Activated CD8-positive, alpha-beta T cell treated with anti-CD3 and anti-CD28 coated beads for 36 hours (primary cell): Measurements from ENCODE around the gene LETM1. TPM values are rescaled to one million over a fixed set of nuclear protein-coding genes. Genes with fewer than 3 reads are reported as not detected.

ENCODE experiments used
- ATAC-seq: fragments of 200-7000 bp; cut with Tn5 transposase; one replicate; pipeline ENCODE4 v1.10.0; 2021; ENCODE audit warnings: mild to moderate bottlenecking, moderate library complexity
- CTCF ChIA-PET: fragments of 350-600 bp; sonication (Branson Sonifier 250); formaldehyde crosslinking; loops from one replicate; lab custom pipeline; 2021; ENCODE audit warnings: antibody characterized with exemption; lab: Charles Lee
- POLR2A ChIA-PET: fragments of 350-600 bp; sonication (Branson Sonifier 250); formaldehyde crosslinking; loops from one replicate; lab custom pipeline; 2021; ENCODE audit warnings: antibody characterized with exemption; lab: Charles Lee
- DNase-seq: peaks from one replicate; pipeline ENCODE4 v3.0.0-alpha.2; 2020
- H3K27ac Mint-ChIP-seq: one replicate; pipeline ENCODE4 v1.8.0; 2021; ENCODE audit warnings: mild to moderate bottlenecking, mixed read lengths
- H3K27me3 Mint-ChIP-seq: one replicate; pipeline ENCODE4 v1.8.0; 2021; ENCODE audit warnings: mixed read lengths
- H3K36me3 Mint-ChIP-seq: one replicate; pipeline ENCODE4 v1.8.0; 2021; ENCODE audit warnings: low read depth, mixed read lengths
- H3K4me1 Mint-ChIP-seq: one replicate; pipeline ENCODE4 v1.8.0; 2021; ENCODE audit warnings: low read depth, mixed read lengths
- H3K4me3 Mint-ChIP-seq: one replicate; pipeline ENCODE4 v1.8.0; 2021; ENCODE audit warnings: mild to moderate bottlenecking, moderate library complexity, mixed read lengths
- H3K9me3 Mint-ChIP-seq: one replicate; pipeline ENCODE4 v1.8.0; 2021; ENCODE audit warnings: mixed read lengths
- intact Hi-C: fragments of 100-400 bp; cut with micrococcal nuclease; formaldehyde crosslinking; loops from one replicate; pipeline ENCODE4 v1.10.0; 2022
- total RNA-seq, 2 experiments: library from RNA; stranded (reverse); gene quantifications; one replicate each; pipeline ENCODE4 v1.2.3, GENCODE V29; 2021
- TF ChIP-seq, protein P1 (sequence below): fragments of 200-600 bp; IDR thresholded peaks from one replicate; pipeline ENCODE4 v1.8.0; 2022; ENCODE audit warnings: antibody characterized with exemption, mild to moderate bottlenecking

LETM1 gene
- total RNA-seq, 2 experiments from 2014 or later: 49.4 to 53.2 TPM

- intact Hi-C loops: no loop called here
- ChIA-PET POLR2A (interaction anchor here (1.0 to 1.2 kb wide), 2 partner anchors 9 to 18 kb away, joined by 3 to 4 read pairs; no protein-coding TSS in a partner anchor), CTCF (interaction anchor here (1.5 to 1.7 kb wide), 2 partner anchors 19 to 96 kb away, joined by 4 to 5 read pairs; no protein-coding TSS in a partner anchor)
- Mint-ChIP-seq H3K9me3 (no peaks in the 10 kb centered on the region), H3K36me3 (no peaks in the 10 kb centered on the region), H3K27ac (no peak overlapping the region), H3K4me3 (no peak overlapping the region), H3K27me3 (peaks cover 2% of the 10 kb centered on the region), H3K4me1 (no peaks in the 10 kb centered on the region)
- ATAC-seq: no peak
- no peak for DNase-seq
- TF ChIP-seq, protein P1, sequence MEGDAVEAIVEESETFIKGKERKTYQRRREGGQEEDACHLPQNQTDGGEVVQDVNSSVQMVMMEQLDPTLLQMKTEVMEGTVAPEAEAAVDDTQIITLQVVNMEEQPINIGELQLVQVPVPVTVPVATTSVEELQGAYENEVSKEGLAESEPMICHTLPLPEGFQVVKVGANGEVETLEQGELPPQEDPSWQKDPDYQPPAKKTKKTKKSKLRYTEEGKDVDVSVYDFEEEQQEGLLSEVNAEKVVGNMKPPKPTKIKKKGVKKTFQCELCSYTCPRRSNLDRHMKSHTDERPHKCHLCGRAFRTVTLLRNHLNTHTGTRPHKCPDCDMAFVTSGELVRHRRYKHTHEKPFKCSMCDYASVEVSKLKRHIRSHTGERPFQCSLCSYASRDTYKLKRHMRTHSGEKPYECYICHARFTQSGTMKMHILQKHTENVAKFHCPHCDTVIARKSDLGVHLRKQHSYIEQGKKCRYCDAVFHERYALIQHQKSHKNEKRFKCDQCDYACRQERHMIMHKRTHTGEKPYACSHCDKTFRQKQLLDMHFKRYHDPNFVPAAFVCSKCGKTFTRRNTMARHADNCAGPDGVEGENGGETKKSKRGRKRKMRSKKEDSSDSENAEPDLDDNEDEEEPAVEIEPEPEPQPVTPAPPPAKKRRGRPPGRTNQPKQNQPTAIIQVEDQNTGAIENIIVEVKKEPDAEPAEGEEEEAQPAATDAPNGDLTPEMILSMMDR: no peak
Observed at GRCh38 chr4:1789552-1789951, 66.4 kb downstream of the LETM1 start.

GRCh38 chr4:1788254-1788973, 67.5 kb downstream of the LETM1 start:
- H3K27ac Mint-ChIP-seq: no peak overlapping the region
- intact Hi-C loops: no loop called here
- ChIA-PET POLR2A (interaction anchor here (0.7 to 1.2 kb wide), 2 partner anchors 16 to 17 kb away, joined by 3 to 4 read pairs; no protein-coding TSS in a partner anchor), CTCF (interaction anchor here (1.5 to 1.8 kb wide), 3 partner anchors 20 to 95 kb away, joined by 4 to 5 read pairs (median 5); no protein-coding TSS in a partner anchor)
- TF ChIP-seq, protein P1: no peak
- ATAC-seq (no peak), DNase-seq (no peak)
- H3K4me1 Mint-ChIP-seq: no peaks in the 10 kb centered on the region
- H3K27me3 Mint-ChIP-seq: peaks cover 2% of the 10 kb centered on the region
- H3K4me3 Mint-ChIP-seq: no peak overlapping the region
- H3K36me3 Mint-ChIP-seq: no peaks in the 10 kb centered on the region
- H3K9me3 Mint-ChIP-seq: no peaks in the 10 kb centered on the region

DNA sequence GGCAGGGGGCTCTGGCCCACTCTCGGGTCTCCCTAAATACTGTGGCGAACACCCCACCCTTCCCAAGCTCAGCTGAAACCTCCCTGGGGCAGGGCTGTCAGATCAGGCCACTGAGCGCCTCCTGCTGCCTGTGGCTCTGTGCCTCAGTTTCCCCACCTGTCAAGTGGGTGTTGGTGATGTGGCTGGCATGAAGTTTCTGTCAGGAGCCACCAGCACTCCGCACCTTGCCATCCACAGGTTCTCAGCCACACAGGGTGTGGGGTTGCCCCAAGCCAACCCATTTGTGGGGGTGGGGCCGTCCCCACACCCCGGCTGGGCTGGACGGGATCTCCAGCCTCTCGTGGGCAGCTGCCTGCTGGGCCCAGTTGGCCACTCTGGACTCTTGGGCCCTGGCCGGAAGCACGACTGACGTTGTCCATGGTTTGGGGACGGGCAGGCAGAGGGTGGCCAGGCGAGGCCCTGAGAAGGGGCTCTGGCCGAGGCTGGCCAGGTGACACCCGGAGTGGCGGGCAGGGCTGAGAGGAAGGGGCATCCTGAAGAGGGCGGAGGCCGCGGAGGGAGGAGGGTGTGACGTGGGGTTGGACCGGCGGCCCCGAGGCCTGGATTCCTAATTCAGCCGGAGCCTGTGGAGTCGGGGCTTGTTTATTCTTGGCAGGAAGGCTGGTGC, 68.4 kb downstream of the LETM1 start:
- no peak for ATAC-seq
- ChIA-PET CTCF (interaction anchor here (1.8 to 1.9 kb wide), 2 partner anchors 22 to 42 kb away, joined by 5 read pairs; no protein-coding TSS in a partner anchor), POLR2A (no interaction called here)
- H3K27ac Mint-ChIP-seq: no peak overlapping the region
- H3K4me3 Mint-ChIP-seq: no peak overlapping the region
- H3K4me1 Mint-ChIP-seq: no peaks in the 10 kb centered on the region
- H3K36me3 Mint-ChIP-seq: no peaks in the 10 kb centered on the region
- H3K27me3 Mint-ChIP-seq: peaks cover 2% of the 10 kb centered on the region
- TF ChIP-seq, protein P1: no peak
- intact Hi-C loops: no loop called here
- no peaks in the 10 kb centered on the region for H3K9me3 Mint-ChIP-seq
- no peak for DNase-seq

GRCh38 chr4:1786544-1787362, 69.2 kb downstream of the LETM1 start:
- Mint-ChIP-seq H3K9me3 (no peaks in the 10 kb centered on the region), H3K4me3 (no peak overlapping the region), H3K4me1 (no peaks in the 10 kb centered on the region), H3K27ac (no peak overlapping the region), H3K36me3 (no peaks in the 10 kb centered on the region), H3K27me3 (peaks cover under 1% of the 10 kb centered on the region)
- ChIA-PET CTCF (interaction anchor here (1.1 to 1.9 kb wide), 2 partner anchors 23 to 38 kb away, joined by 3 to 5 read pairs; no protein-coding TSS in a partner anchor), POLR2A (interaction anchor here (0.7 kb wide), 1 partner anchor 9 kb away, joined by 3 read pairs; no protein-coding TSS in a partner anchor)
- TF ChIP-seq, protein P1: no peak
- ATAC-seq: no peak
- DNase-seq: no peak
- intact Hi-C loops: no loop called here
